ENCODE measurements around the gene LRRC73.

DNA sequence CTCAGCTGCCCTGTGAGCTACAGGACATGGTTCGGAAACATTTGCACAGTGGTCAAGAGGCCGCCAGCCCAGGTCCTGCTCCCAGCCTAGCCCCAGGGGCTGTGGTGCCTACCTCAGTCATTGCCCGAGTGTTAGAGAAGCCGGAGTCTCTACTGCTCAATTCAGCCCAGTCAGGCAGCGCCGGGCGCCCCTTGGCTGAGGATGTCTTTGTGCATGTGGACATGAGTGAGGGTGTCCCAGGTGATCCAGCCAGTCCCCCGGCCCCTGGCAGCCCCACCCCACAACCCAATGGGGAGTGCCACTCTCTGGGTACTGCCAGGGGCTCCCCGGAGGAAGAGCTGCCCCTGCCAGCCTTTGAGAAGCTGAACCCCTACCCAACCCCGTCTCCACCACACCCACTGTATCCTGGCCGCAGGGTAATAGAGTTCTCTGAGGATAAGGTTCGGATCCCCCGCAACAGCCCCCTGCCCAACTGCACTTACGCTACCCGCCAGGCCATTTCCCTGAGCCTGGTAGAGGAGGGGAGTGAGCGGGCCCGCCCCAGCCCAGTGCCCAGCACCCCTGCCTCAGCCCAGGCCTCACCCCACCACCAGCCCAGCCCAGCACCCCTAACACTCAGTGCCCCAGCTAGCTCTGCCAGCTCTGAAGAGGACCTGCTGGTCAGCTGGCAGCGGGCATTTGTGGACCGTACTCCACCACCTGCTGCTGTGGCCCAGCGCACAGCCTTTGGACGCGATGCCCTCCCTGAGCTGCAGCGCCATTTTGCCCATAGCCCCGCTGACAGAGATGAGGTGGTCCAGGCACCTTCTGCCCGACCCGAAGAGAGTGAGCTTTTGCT lies 5.2 kb downstream of the LRRC73 start:
- TF ChIP-seq CTCF (IDR thresholded peaks at IDR 0.05; ENCODE audit: low read depth, low read length, missing input control) (no peak), JUND (IDR thresholded peaks at IDR 0.05) (no peak), GABPA (IDR thresholded peaks at IDR 0.05 in 1 of 2, conservative IDR thresholded peaks at IDR 0.05 in 1 of 2) (no peak), YY1 (IDR thresholded peaks at IDR 0.05) (no peak), TAF1 (conservative IDR thresholded peaks at IDR 0.05) (no peak), RAD21 (IDR thresholded peaks at IDR 0.05) (no peak), HNF4G (IDR thresholded peaks at IDR 0.05) (no peak), RXRA (IDR thresholded peaks at IDR 0.05) (no peak), SP1 (IDR thresholded peaks at IDR 0.05) (no peak), FOXA1 (IDR thresholded peaks at IDR 0.05) (no peak)
- TF ChIP-seq, protein P1, sequence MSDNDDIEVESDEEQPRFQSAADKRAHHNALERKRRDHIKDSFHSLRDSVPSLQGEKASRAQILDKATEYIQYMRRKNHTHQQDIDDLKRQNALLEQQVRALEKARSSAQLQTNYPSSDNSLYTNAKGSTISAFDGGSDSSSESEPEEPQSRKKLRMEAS (IDR thresholded peaks at IDR 0.05) = no peak
- TF ChIP-seq, protein P2, sequence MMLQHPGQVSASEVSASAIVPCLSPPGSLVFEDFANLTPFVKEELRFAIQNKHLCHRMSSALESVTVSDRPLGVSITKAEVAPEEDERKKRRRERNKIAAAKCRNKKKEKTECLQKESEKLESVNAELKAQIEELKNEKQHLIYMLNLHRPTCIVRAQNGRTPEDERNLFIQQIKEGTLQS (IDR thresholded peaks at IDR 0.05) = no peak
- TF ChIP-seq, protein P3, sequence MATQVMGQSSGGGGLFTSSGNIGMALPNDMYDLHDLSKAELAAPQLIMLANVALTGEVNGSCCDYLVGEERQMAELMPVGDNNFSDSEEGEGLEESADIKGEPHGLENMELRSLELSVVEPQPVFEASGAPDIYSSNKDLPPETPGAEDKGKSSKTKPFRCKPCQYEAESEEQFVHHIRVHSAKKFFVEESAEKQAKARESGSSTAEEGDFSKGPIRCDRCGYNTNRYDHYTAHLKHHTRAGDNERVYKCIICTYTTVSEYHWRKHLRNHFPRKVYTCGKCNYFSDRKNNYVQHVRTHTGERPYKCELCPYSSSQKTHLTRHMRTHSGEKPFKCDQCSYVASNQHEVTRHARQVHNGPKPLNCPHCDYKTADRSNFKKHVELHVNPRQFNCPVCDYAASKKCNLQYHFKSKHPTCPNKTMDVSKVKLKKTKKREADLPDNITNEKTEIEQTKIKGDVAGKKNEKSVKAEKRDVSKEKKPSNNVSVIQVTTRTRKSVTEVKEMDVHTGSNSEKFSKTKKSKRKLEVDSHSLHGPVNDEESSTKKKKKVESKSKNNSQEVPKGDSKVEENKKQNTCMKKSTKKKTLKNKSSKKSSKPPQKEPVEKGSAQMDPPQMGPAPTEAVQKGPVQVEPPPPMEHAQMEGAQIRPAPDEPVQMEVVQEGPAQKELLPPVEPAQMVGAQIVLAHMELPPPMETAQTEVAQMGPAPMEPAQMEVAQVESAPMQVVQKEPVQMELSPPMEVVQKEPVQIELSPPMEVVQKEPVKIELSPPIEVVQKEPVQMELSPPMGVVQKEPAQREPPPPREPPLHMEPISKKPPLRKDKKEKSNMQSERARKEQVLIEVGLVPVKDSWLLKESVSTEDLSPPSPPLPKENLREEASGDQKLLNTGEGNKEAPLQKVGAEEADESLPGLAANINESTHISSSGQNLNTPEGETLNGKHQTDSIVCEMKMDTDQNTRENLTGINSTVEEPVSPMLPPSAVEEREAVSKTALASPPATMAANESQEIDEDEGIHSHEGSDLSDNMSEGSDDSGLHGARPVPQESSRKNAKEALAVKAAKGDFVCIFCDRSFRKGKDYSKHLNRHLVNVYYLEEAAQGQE (IDR thresholded peaks at IDR 0.05) = no peak

Measured in liver (tissue), 3 donors.